ENCODE data around the gene DGKI. TPM values are rescaled to one million over a fixed set of nuclear protein-coding genes. Genes with fewer than 3 reads are reported as not detected.

The DGKI gene
- total RNA-seq, 4 donors from 2014 or later: 0.44 to 1.1 (median 1.0) TPM; not detected in 1

GRCh38 chr7:137664846-137665245 is 181.9 kb downstream of the DGKI start:
- no peak for DNase-seq
- Histone ChIP-seq H3K4me1 (no peaks in the 10 kb centered on the region), H3K27ac (no peak overlapping the region), H3K36me3 (no peaks in the 10 kb centered on the region), H3K4me3 (no peak overlapping the region), H3K27me3 (no peaks in the 10 kb centered on the region), H3K9me3 (no peaks in the 10 kb centered on the region)
- TF ChIP-seq POLR2A (IDR thresholded peaks at IDR 0.05) (no peak), CTCF (IDR thresholded peaks at IDR 0.05) (no peak)
- 37 to 47% methylated on average over 4 of the region's 4 CpGs for WGBS, 2 donors
- intact Hi-C loops (cut with DNase I): no loop called here

GRCh38 chr7:137661634-137662033 is 185.1 kb downstream of the DGKI start:
- no peaks in the 10 kb centered on the region for H3K9me3 ChIP-seq
- intact Hi-C loops (cut with DNase I): no loop called here
- no peak for DNase-seq
- no peaks in the 10 kb centered on the region for H3K36me3 ChIP-seq
- WGBS, 2 donors: 65 to 96% methylated on average over 3 to 4 of the region's 4 CpGs
- H3K4me3 ChIP-seq: no peak overlapping the region
- no peak for TF ChIP-seq POLR2A (IDR thresholded peaks at IDR 0.05)
- H3K27ac ChIP-seq: no peak overlapping the region
- H3K4me1 ChIP-seq: peaks cover 0 to 11% (median 3%) of the 10 kb centered on the region in 3 donors
- no peaks in the 10 kb centered on the region for H3K27me3 ChIP-seq

- 78 to 79% methylated on average over 9 of the region's 9 CpGs for WGBS, 2 donors
- Histone ChIP-seq H3K27ac (no peak overlapping the region), H3K27me3 (no peaks in the 10 kb centered on the region), H3K4me1 (peaks cover 0 to 19% (median 3%) of the 10 kb centered on the region in 3 donors), H3K36me3 (no peaks in the 10 kb centered on the region), H3K9me3 (no peaks in the 10 kb centered on the region), H3K4me3 (no peak overlapping the region)
- intact Hi-C loops (cut with DNase I): loop anchor here (5.0 kb wide), 1 partner anchor 244 kb away; no protein-coding TSS in a partner anchor
- no peak for DNase-seq
- no peak for TF ChIP-seq POLR2A (IDR thresholded peaks at IDR 0.05)
- no peak for TF ChIP-seq CTCF (IDR thresholded peaks at IDR 0.05)
Measured at GRCh38 chr7:137658190-137658900, 188.4 kb downstream of the DGKI start.

GRCh38 chr7:137657476-137658189 is 189.1 kb downstream of the DGKI start:
- intact Hi-C loops (cut with DNase I): loop anchor here (5.0 kb wide), 1 partner anchor 245 kb away; no protein-coding TSS in a partner anchor
- WGBS, 2 donors: 64 to 66% methylated on average over 4 of the region's 4 CpGs
- no peak for DNase-seq
- TF ChIP-seq CTCF (IDR thresholded peaks at IDR 0.05) (no peak), POLR2A (IDR thresholded peaks at IDR 0.05) (no peak)
- peaks cover 0 to 19% (median 3%) of the 10 kb centered on the region in 3 donors for H3K4me1 ChIP-seq
- H3K27me3 ChIP-seq: no peaks in the 10 kb centered on the region
- H3K9me3 ChIP-seq: no peaks in the 10 kb centered on the region
- H3K4me3 ChIP-seq: no peak overlapping the region
- H3K27ac ChIP-seq: peak overlapping the region in 1 of 4 donors; percentile 32
- no peaks in the 10 kb centered on the region for H3K36me3 ChIP-seq

- 75 to 83% methylated on average over 3 of the region's 3 CpGs for WGBS, 2 donors
- intact Hi-C loops (cut with DNase I): loop anchor here (5.0 kb wide), 1 partner anchor 245 kb away; no protein-coding TSS in a partner anchor
Measured at GRCh38 chr7:137656850-137657232, 189.9 kb downstream of the DGKI start.

More at GRCh38 chr7:137656850-137657232, 189.9 kb downstream of the DGKI start:
- Histone ChIP-seq H3K9me3 (no peaks in the 10 kb centered on the region), H3K4me1 (peaks cover 0 to 19% (median 3%) of the 10 kb centered on the region in 3 donors), H3K27me3 (no peaks in the 10 kb centered on the region), H3K27ac (no peak overlapping the region), H3K4me3 (no peak overlapping the region), H3K36me3 (no peaks in the 10 kb centered on the region)
- TF ChIP-seq CTCF (IDR thresholded peaks at IDR 0.05) (no peak), POLR2A (IDR thresholded peaks at IDR 0.05) (no peak)
- DNase-seq: no peak
